GM12874 (cell line): ENCODE results near the gene AOPEP.

Experiments used
- CTCF ChIP-seq: IDR thresholded peaks from 2 replicates; pipeline ENCODE4 v1.5.1; 2011; ENCODE audit warnings: low read depth, mild to moderate bottlenecking, control low read depth, low read length, moderate library complexity; ENCODE audit not compliant: insufficient read depth

The AOPEP gene

GRCh38 chr9:95043826-95044225, 317.3 kb downstream of the AOPEP start:
- TF ChIP-seq CTCF: no peak

GRCh38 chr9:95044731-95045508, 318.4 kb downstream of the AOPEP start:
- no peak for TF ChIP-seq CTCF

- TF ChIP-seq CTCF: no peak
Observed at GRCh38 chr9:95045751-95046150, 319.3 kb downstream of the AOPEP start.

- TF ChIP-seq CTCF: no peak
Observed at GRCh38 chr9:95047452-95048224, 321.1 kb downstream of the AOPEP start.

- TF ChIP-seq CTCF: no peak
Observed at GRCh38 chr9:95048225-95049087, 322.0 kb downstream of the AOPEP start.

- no peak for TF ChIP-seq CTCF
Observed at GRCh38 chr9:95049761-95050160, 323.3 kb downstream of the AOPEP start.
